ENCODE measurements around the gene POLR3GL. TPM values are rescaled to one million over a fixed set of nuclear protein-coding genes. Genes with fewer than 3 reads are reported as not detected.
"Not testable (repeated sequence)": the region's sequence is repeated elsewhere in the genome, so short reads cannot be mapped to it uniquely, and the experiment has no call there.

Gene POLR3GL
- total RNA-seq, 2 donors from 2014 or later, result 7.8 to 8.6 TPM

GRCh38 chr1:145927916-145928643 lies 36.4 kb upstream of the POLR3GL start:
- no peak for DNase-seq
- intact Hi-C loops (cut with DNase I), result no loop called here
- TF ChIP-seq POLR2A (IDR thresholded peaks at IDR 0.05), result no peak
- no peak for TF ChIP-seq CTCF (IDR thresholded peaks at IDR 0.05)
- 50 to 55% methylated on average over 20 of the region's 20 CpGs for WGBS, 2 donors
- Histone ChIP-seq H3K4me3 (peak overlapping the region; percentile 70 to 95), H3K27me3 (no peaks in the 10 kb centered on the region), H3K27ac (peak overlapping the region; percentile 83 to 97 (median 94)), H3K4me1 (peaks cover 12% of the 10 kb centered on the region), H3K36me3 (replicated peaks in 1 of 2; ENCODE audit: insufficient read depth in 1 of 2, low read depth in 2 of 2) (no peaks in the 10 kb centered on the region), H3K9me3 (no peaks in the 10 kb centered on the region)
- ATAC-seq, result no peak

GRCh38 chr1:145932522-145933009 lies 31.9 kb upstream of the POLR3GL start:
- H3K4me1 ChIP-seq; H3K27me3 ChIP-seq; intact Hi-C loops (cut with DNase I); DNase-seq; H3K36me3 ChIP-seq (replicated peaks in 1 of 2; ENCODE audit: insufficient read depth in 1 of 2, low read depth in 2 of 2); H3K27ac ChIP-seq; H3K4me3 ChIP-seq; H3K9me3 ChIP-seq; ATAC-seq: not testable (repeated sequence)
- 58 to 70% methylated on average over 9 of the region's 9 CpGs for WGBS, 2 donors

- no peaks in the 10 kb centered on the region for H3K4me1 ChIP-seq
- no peaks in the 10 kb centered on the region for H3K36me3 ChIP-seq (replicated peaks in 1 of 2; ENCODE audit: insufficient read depth in 1 of 2, low read depth in 2 of 2)
- ATAC-seq (no peak), DNase-seq (no peak)
- TF ChIP-seq CTCF (IDR thresholded peaks at IDR 0.05) (no peak), POLR2A (IDR thresholded peaks at IDR 0.05) (no peak)
- no peaks in the 10 kb centered on the region for H3K9me3 ChIP-seq
- H3K4me3 ChIP-seq, result no peak overlapping the region
- H3K27me3 ChIP-seq, result no peaks in the 10 kb centered on the region
- no peak overlapping the region for H3K27ac ChIP-seq
- intact Hi-C loops (cut with DNase I), result no loop called here
Measured at GRCh38 chr1:145935708-145936107, 28.8 kb upstream of the POLR3GL start.

GRCh38 chr1:145936247-145936646 lies 28.2 kb upstream of the POLR3GL start:
- Histone ChIP-seq H3K27me3 (no peaks in the 10 kb centered on the region), H3K9me3 (no peaks in the 10 kb centered on the region), H3K4me3 (no peak overlapping the region), H3K36me3 (replicated peaks in 1 of 2; ENCODE audit: insufficient read depth in 1 of 2, low read depth in 2 of 2) (no peaks in the 10 kb centered on the region), H3K27ac (no peak overlapping the region), H3K4me1 (no peaks in the 10 kb centered on the region)
- 74 to 85% methylated on average over 8 of the region's 8 CpGs for WGBS, 2 donors
- ATAC-seq (no peak), DNase-seq (no peak)
- intact Hi-C loops (cut with DNase I), result no loop called here
- TF ChIP-seq CTCF (IDR thresholded peaks at IDR 0.05), result no peak
- no peak for TF ChIP-seq POLR2A (IDR thresholded peaks at IDR 0.05)

GRCh38 chr1:145937436-145937835 lies 27.1 kb upstream of the POLR3GL start:
- Histone ChIP-seq H3K36me3 (replicated peaks in 1 of 2; ENCODE audit: insufficient read depth in 1 of 2, low read depth in 2 of 2) (no peaks in the 10 kb centered on the region), H3K9me3 (no peaks in the 10 kb centered on the region), H3K4me1 (no peaks in the 10 kb centered on the region), H3K4me3 (no peak overlapping the region), H3K27me3 (no peaks in the 10 kb centered on the region), H3K27ac (peak overlapping the region in 1 of 4 donors; percentile 49)
- no peak for TF ChIP-seq POLR2A (IDR thresholded peaks at IDR 0.05)
- WGBS, 2 donors, result 50 to 63% methylated on average over 1 of the region's 1 CpG
- no peak for DNase-seq
- ATAC-seq, result peak; percentile 45
- intact Hi-C loops (cut with DNase I), result no loop called here

GRCh38 chr1:145942405-145942804 lies 22.1 kb upstream of the POLR3GL start:
- H3K4me3 ChIP-seq, result no peak overlapping the region

More at GRCh38 chr1:145942405-145942804, 22.1 kb upstream of the POLR3GL start:
- intact Hi-C loops (cut with DNase I), result no loop called here
- H3K27ac ChIP-seq, result no peak overlapping the region
- no peak for DNase-seq
- no peaks in the 10 kb centered on the region for H3K9me3 ChIP-seq
- no peaks in the 10 kb centered on the region for H3K36me3 ChIP-seq (replicated peaks in 1 of 2; ENCODE audit: insufficient read depth in 1 of 2, low read depth in 2 of 2)
- no peaks in the 10 kb centered on the region for H3K27me3 ChIP-seq
- no peaks in the 10 kb centered on the region for H3K4me1 ChIP-seq
- no peak for TF ChIP-seq POLR2A (IDR thresholded peaks at IDR 0.05)
- no peak for TF ChIP-seq CTCF (IDR thresholded peaks at IDR 0.05)
- WGBS, 2 donors, result 86 to 89% methylated on average over 4 of the region's 4 CpGs
- ATAC-seq, result no peak

Measured in body of pancreas (tissue), 4 donors.